ENCODE results near the gene PDXDC1.
"Not testable (repeated sequence)": the region's sequence is repeated elsewhere in the genome, so short reads cannot be mapped to it uniquely, and the experiment has no call there.

PDXDC1 gene

GRCh38 chr16:15154650-15155562 is 180.1 kb downstream of the PDXDC1 start:
- H3K4me3 ChIP-seq (ENCODE audit: low read depth, low read length): peak overlapping the region; percentile 52
- POLR2A ChIA-PET, CTCF ChIA-PET: not testable (repeated sequence)
- DNase-seq (ENCODE audit: low read depth, low spot score): peak; percentile 26

DNA sequence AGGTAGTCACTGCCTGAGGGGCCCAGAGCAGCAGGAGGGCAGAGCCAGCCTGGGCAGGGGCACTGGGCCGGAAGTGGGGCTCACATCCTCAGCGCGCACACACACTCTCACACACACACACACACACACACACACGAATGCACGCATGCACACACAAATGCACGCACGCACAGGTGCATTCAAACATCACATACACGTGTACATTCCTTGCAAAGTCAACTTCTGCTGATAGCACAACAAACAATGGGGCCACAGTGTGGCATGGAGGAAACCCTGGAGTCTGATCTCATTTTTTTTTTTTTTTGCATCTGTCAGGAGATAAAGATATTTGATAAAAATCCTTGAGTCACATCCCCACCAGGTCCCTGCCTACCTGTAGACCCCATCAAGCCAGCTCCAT is 182.8 kb downstream of the PDXDC1 start:
- H3K4me3 ChIP-seq (ENCODE audit: low read depth, low read length); POLR2A ChIA-PET; CTCF ChIA-PET; DNase-seq (ENCODE audit: low read depth, low spot score): not testable (repeated sequence)

- H3K4me3 ChIP-seq (ENCODE audit: low read depth, low read length); DNase-seq (ENCODE audit: low read depth, low spot score); CTCF ChIA-PET; POLR2A ChIA-PET: not testable (repeated sequence)
Measured at GRCh38 chr16:15159671-15160070, 184.8 kb downstream of the PDXDC1 start.

DNA sequence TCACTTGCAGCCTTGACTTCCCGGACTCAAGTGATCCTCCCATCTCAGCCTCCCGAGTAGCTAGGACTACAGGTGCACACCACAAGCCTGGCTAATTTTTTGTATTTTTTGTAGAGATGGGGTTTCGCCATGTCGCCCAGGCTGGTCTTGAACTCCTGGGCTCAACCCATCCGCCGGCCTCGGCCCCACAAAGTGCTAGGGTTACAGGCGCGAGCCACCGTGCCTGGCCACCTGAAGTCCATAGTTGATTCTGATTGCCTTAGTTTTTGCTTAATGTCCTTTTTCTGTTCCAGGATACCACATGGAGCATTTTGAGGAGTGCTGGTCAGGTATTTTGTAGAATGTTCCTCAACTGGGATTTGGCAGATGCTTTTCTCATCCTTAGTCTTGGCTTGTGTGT is 185.7 kb downstream of the PDXDC1 start:
- POLR2A ChIA-PET; CTCF ChIA-PET; H3K4me3 ChIP-seq (ENCODE audit: low read depth, low read length); DNase-seq (ENCODE audit: low read depth, low spot score): not testable (repeated sequence)

- POLR2A ChIA-PET; H3K4me3 ChIP-seq (ENCODE audit: low read depth, low read length); DNase-seq (ENCODE audit: low read depth, low spot score); CTCF ChIA-PET: not testable (repeated sequence)
Measured at GRCh38 chr16:15163055-15163454, 188.2 kb downstream of the PDXDC1 start.

DNA sequence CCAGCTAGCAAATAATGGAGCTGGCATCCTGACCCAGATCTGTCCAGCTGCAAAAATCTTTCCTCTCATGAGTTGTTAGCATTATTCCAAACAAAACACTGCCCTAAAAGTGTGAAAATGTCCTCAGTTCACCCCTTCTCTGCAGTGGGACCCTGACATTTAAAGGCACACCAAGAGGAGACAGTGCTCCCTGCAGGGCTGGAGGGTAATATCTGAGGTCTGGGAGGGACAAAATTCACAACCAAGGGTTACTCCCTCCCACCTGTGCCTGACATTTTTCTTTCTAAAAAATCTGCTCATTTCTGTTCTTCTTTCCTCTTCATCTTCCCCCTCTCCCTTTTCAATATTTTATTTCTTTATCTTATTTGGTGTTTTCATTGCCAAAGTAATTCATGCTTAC is 191.4 kb downstream of the PDXDC1 start:
- DNase-seq (ENCODE audit: low read depth, low spot score); CTCF ChIA-PET; POLR2A ChIA-PET; H3K4me3 ChIP-seq (ENCODE audit: low read depth, low read length): not testable (repeated sequence)

- CTCF ChIA-PET; DNase-seq (ENCODE audit: low read depth, low spot score); POLR2A ChIA-PET; H3K4me3 ChIP-seq (ENCODE audit: low read depth, low read length): not testable (repeated sequence)
Measured at GRCh38 chr16:15168303-15168702, 193.5 kb downstream of the PDXDC1 start.

- CTCF ChIA-PET; H3K4me3 ChIP-seq (ENCODE audit: low read depth, low read length); DNase-seq (ENCODE audit: low read depth, low spot score); POLR2A ChIA-PET: not testable (repeated sequence)
Measured at GRCh38 chr16:15168953-15169652, 194.3 kb downstream of the PDXDC1 start.

- POLR2A ChIA-PET; H3K4me3 ChIP-seq (ENCODE audit: low read depth, low read length); CTCF ChIA-PET; DNase-seq (ENCODE audit: low read depth, low spot score): not testable (repeated sequence)
Measured at GRCh38 chr16:15179909-15180308, 205.1 kb downstream of the PDXDC1 start.

GRCh38 chr16:15180946-15181345 is 206.1 kb downstream of the PDXDC1 start:
- DNase-seq (ENCODE audit: low read depth, low spot score); H3K4me3 ChIP-seq (ENCODE audit: low read depth, low read length); CTCF ChIA-PET; POLR2A ChIA-PET: not testable (repeated sequence)

DNA sequence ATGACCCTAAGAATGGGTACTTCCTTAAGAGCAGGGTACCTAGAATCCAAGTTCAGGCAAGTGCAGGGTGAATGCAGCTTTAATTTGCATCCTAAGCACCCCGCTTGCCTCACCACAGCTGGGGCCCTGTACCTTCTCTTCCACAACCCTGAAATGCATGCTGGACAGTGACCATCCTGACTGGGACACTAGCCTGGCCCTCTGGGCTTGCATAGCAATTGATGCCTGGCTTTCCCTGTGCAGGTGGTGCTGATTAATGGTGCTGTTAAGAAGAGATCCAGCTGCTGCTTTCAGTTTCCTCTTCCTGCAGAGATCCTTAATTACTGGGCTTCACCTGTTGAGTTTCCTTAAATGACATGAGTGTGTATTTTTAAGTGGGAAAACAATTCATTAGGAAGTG is 209.2 kb downstream of the PDXDC1 start:
- POLR2A ChIA-PET; H3K4me3 ChIP-seq (ENCODE audit: low read depth, low read length); DNase-seq (ENCODE audit: low read depth, low spot score); CTCF ChIA-PET: not testable (repeated sequence)

Data from AG04449 (cell line).